SHP77 (cell line): Measurements from ENCODE around the gene CALM3.
"Not testable (repeated sequence)": the region's sequence is repeated elsewhere in the genome, so short reads cannot be mapped to it uniquely, and the experiment has no call there.

Experiments used
- DNase-seq, 2 experiments: peaks; one replicate each; lab custom pipeline; 2025; lab: John Stamatoyannopoulos, UW

Gene CALM3

DNA sequence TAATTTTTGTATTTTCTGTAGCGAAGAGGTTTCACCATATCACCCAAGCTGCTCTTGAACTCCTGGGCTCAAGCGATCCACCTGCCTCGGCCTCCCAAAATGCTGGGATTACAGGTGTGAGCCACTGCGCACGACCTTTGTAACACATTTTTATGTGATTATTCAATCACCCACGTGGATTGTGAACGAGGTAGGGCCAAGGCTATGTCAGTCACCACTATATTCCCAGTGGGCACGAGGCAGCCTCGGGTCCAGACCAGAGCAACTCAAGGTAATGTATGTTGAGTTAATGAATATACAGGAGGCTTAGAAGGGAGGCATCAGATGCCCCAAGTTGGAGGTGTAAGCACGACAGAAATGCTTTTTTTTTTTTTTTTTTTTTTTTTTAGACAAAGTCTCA is 14.8 kb downstream of the CALM3 start:
- no peak for DNase-seq

DNA sequence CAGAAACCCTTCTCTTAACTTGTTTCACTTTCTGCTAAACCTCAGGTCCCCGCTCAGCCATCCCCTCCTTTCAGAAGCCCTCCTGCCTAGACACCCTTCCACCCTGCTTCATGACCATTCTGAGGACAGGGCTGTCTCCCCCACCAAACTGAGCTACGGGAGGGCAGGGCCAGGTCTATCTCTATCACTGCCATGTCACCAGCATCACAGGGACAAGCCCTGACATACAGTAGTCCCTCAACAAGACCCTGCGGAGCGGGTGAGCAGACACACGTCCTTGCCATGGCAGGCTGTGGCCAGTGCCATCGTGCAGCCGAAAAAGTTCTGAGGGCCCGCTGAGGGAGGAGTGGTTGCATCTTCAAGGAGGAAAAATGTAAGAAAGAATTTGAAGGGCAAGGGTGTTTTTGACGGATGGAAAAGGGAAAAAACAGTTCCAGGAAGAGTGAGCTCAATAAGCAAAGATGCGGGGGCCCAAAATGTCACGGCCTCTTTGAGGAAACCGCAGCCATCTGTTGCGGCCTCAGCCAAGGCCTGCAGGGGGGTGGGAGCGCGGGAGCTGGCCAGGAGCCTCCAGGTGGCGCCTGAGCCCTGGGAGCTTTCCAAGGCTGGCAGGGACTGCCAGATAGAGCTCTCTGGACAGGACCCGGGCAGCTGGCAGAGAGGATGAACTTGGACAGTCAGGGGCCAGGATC is 15.6 kb downstream of the CALM3 start:
- DNase-seq, result peak; percentile 61 to 85

DNA sequence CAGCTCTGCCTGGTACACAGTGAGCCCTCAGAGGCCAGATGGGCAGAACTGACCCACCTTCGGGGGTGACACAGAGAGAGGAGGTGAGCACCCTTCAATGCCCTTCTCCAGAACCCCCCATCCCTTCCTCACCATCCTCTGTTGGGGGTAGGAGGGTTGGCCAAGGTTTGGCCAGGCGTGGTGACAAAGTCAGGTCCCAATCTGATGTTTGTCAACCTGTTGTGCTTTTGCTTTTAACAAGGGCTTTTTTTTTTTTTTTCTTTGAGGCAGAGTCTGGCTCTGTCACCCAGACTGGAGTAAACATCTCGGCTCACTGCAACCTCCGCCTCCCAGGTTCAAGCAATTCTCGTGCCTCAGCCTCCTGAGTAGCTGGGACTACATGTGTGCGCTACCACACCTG is 16.5 kb downstream of the CALM3 start:
- DNase-seq, result no peak

DNA sequence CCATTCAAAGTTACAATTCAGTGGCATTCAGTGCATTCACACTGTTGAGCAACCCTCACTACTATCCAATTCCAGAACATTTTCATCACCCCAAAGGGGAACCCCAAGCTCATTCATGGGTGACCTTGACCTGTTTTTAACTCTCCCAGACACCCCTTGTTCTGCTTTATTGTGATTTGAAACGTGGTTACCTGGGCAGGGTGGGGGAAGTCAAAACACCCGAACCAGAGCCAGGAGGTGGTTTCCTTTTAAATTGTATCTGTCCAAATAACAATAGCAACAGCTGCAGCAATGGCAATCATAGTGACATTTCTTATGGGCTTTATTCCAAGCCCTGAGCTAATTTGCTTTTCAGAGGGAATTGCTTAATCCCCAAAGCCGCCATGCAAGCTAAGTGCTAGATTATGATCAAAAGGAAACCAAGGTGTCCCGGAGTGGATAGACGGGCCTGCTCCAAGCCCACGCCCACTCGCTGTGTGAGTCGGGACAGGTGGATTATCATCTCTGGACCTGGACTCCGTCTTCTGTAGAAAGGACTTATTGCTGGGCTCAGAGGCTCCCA is 17.6 kb downstream of the CALM3 start:
- DNase-seq, result no peak

DNA sequence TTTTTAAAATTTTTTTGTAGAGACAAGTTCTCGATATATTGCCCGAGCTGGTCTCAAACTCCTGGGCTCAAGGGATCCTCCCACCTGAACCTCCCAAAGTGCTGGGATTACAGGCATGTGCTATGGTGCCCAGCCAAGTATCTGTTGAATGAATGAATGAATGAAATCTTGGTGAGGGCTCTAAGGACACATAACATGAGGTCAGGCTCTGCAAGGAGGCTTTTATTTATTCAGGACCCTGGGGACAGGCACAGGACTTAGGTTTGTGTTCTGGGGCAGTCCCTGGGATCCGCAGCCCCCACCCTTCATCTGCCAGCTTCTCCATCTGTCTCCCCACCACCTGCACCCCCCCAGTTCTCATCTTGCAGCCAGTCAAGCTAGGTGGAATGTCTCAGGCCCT is 19.1 kb downstream of the CALM3 start:
- DNase-seq, result no peak

DNA sequence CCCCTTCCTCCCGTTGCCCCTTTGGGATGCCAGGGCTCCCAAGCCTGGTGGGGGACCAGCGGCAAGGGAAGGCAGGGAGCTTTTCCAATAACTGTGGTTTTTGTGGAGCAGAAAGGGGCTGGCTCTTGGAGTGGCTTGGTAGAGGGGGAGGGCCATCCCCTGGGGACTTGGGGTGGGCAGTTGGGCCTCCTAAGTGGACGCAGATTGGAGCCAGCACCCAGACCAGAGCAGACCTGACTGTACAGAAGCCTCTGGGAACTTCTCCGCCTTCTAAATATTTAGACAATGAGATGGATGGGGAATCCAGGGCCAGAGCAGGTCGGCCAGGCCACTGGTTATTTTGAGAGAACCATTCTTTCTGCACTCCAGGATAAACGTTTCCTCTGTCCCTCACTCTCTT is 19.6 kb downstream of the CALM3 start:
- DNase-seq, result no peak

DNA sequence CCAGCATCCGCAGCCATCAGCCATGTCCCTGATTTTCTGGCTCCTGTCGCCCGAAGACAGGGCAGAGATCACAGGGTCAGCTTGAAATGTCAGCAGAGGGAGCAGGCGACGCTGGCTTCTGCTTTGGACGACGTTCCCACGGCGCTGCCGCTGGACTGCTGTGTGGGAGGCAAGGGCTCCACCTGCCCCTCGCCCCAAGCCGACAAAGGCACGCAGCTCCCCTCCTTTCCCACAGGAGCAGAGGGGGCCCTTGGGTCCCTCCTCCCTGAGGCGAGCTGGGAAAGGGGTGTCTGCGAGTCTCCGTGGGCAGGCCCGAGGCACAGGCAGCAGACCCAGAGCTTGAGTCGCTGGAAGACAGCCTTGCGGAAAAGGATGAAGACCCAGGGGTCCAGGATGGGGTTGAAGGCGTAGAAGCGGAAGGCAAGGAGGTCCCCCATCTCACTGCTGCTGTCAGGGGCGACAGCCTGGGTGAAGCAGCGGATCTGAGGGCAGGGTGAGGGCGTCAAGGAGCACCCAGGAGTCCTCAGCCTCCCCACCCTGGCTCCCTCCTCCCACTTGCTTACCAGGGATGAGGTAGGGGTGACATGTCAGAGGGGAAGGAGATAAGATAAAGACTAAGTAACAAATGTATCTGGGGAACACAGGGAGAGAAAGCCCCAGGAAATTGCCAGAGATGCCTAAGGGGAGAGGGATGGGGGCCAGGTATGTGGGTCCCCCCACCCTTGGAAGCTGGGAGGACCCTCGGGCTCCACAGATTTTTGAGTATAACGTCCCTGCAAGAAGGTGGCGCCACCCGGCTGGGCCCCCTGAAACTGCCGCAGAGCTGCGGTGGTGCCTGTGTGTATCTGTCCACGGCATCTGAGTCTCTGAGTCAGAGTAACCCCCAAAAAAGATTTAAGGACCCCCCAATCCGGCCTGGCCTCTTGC is 20.3 kb downstream of the CALM3 start:
- no peak for DNase-seq

DNA sequence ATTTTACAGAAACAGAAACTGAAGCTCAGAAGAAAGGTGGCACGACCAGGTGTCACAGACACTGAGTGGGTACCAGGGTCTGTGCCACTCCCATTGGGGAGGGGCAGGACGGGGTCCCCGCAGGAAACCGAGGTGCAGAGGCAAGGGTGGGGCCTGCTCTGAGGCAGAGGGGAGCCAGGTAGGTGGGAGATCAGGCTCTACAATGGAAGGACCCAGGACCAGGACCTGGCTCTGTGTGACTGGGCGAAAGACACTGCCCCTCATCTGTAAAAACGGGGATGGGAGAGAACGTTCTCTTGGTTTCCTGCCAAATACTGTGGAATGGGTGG is 21.0 kb downstream of the CALM3 start:
- no peak for DNase-seq

DNA sequence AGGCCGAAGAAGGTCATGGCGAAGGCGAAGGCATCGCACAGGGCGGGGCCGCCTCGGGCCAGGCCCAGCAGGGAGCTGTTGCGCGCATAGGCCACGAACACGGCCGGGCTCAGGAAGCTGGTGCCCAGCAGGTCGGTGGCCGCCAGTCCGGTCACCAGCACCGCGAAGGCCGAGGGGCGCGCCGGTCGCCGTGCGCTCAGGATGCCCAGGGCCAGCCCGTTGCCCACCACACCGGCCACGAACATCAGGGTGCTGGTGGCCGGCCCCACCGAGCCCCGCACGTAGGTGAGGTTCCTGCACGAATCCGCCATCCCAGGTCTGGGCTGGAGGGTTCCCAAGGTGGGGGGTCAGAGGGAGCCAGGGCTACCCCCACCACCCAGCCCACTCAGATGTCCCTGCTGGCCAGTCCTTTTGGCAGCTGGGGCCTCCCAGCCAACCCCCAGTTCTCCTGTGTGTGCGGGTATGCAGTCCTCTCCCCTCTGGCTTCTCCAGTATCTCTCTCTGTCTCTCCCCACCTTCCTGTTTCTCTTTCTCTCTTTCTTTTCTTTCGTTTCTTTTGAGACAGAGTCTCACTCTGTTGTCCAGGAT is 22.9 kb downstream of the CALM3 start:
- DNase-seq, result no peak

DNA sequence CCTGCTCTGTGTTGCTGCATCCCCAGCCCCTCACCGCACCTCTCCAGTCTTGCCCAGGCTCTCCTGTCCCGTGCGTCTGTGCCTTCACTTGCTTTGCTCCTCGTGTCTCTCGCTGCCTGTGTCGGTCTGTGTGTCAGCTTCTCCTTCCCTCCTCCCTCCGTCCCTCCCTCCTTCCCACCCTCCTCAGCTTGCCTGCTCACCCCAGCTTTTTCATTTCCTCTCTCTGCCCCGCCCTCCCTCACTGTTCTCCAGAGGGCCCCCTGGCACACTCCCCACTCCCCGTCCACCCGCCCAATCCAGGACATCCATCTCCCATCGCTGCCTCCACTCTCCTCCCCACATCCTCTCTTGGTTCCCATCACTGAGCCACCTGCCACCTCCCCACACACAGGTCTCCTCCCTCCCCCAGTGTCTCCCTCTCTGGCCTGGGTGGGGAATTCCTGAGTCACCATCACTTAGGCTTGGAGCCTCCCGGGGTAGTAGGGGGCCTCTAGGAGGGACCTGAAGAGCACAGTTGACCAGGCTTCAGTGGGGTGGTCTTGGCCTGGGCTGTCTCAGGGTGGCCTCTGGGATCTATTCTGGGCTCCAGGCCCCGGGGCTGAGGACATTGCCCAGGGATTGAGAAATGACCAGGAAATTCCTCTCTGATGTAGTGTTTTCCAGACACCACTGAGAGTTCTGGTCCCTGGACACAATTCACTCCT is 24.0 kb downstream of the CALM3 start, which contains the start of gene PTGIR:
Gene PTGIR, minus strand, starts transcription at position 132 of the 704 bp plus-strand sequence. CDS start 864 bp downstream, outside the sequence.
- peak in 1 of 2 experiments; percentile 19 for DNase-seq

DNA sequence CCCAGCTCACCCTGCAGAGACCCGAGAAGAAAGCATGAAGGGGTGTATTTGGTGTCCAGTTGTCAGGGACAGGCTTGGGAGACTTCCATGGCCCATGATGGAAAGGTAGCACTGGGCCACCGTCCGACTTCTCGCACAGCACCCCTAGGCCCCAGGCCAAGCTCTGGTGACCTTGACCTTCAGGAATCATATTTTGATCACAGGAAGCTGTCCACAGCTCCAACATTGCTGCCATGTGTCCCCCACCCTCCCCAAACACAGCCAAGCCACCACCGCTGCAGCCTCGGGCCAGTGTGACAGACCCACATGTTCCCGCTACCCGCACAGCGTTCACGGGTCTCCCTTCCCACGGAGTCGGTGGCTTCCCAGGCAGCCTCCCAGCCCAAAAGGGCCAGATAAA is 24.6 kb downstream of the CALM3 start:
- no peak for DNase-seq

DNA sequence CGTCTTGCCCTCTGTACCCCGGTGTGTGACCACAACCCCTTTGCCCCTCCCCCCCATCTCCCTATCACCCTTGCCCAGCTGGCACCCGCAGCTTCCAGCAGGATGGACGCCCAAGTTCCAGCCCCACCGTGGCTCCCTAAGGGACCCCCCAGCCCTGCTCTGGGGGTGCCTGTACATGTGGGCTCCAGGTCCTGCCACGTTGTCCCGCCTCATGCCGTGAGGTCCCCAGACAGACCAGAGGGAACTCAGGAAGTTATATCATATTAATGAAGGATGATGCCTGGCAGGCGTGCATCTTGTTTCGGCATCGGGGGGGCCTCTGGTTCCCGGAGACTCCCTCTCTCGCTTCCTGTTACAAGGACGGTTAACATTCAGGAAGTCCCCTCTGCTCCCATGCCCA is 25.3 kb downstream of the CALM3 start:
- DNase-seq, result no peak

DNA sequence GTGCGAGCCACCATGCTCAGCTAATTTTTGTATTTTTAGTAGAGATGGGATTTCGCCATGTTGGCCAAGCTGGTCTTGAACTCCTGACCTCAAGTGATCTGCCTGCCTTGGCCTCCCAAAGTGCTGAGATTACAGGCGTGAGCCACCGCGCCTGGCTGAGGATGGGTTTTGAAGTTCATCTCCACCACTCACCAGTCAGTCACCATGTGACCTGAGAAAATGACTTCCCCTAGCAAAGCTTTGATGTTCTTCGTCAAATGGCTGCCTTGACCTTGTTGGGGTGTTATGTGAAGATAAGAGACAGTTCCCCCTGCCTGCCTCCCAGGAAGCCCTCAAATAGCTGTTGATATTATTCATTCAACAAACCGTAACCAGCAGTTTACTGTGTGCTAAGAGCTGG is 27.8 kb downstream of the CALM3 start:
- not testable (repeated sequence) for DNase-seq

DNA sequence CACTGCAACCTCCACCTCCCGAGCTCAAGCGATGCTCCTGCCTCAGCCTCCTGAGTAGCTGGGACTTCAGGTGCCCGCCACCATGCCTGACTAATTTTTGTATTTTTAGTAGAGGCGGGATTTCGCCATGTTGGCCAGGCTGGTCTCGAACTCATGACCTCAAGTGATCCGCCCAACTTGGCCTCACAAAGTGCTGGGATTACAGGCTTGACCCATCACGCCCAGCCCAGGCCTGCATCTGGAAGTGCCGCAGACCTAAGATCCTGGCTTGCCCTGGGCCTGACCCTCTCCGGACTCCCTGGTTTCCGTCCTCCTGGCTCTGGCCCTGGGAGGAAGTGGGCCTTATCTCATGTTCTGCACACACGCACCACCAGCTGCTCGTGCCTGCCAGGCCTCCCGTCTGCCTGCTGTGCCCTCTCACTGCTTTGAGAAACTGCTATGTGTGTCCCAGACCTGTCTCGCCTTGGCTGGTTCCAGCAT is 28.5 kb downstream of the CALM3 start:
- no peak for DNase-seq

DNA sequence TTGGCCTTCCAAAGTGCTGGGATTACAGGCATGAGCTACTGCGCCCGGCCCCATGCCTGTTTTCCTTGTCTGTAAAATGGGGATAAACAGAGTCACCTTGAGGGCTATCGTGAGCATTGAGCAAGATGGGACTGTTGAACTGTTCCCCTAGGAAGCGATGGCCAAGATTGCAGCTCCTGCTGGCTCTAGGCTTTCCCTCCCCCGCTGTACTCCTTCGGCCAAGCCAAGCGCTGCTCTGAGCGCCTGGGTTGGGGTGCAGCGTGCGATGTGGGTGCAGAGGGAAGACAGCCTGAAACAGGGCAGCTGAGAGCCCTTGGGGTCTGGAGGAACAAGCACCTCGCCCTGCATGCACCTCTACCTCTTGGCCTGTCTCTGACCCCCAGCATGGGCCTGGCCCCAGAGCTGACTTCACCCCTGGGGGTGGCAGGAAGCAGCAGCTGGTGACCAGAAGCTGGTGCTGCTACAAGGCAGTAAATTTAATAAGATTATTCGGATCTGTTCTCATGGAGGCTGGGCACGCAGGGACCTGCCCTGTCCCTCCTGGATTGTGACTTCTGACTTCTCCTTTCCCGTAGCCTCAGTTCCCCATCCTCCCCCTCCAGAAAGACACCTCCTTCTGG is 29.6 kb downstream of the CALM3 start:
- DNase-seq, result no peak

DNA sequence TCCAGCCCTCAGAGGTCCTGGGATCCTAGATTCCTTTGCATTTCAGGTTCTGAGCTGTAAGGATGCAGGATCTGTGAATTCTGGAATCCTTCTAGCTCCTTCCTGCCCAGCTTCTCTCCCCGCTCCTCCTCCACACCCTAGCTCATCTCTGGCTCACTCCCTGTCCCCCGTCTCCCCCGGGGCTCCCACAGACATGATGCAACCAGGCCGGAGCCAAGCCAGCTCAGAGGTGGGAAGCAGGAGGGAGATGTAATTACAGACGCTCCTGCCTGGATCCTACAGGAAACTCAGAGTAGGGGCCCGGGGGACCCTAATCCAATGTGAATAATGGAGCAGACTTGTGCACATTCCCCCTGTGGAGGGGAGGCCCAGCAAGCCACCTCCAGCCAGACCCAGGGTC is 30.4 kb downstream of the CALM3 start:
- no peak for DNase-seq

DNA sequence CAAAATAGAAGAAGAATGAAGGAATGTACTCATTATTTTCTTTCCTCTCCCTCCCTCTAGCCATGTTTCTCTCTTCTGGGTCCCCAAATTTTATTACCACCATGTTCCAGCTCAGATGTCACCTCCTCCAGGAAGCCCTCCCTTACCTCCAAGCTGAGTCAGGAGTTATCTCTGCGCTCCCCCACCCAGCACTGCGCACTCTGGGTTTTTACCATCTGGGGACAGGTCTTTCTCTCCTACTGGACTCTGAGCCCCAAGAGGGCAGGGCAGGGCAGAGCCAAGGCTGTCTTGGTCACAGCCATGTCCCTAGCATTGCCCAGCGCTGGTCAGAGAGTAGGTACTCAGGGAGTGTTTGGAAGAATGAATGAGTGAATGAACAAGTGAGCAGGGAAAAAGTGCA is 32.0 kb downstream of the CALM3 start:
- no peak for DNase-seq

DNA sequence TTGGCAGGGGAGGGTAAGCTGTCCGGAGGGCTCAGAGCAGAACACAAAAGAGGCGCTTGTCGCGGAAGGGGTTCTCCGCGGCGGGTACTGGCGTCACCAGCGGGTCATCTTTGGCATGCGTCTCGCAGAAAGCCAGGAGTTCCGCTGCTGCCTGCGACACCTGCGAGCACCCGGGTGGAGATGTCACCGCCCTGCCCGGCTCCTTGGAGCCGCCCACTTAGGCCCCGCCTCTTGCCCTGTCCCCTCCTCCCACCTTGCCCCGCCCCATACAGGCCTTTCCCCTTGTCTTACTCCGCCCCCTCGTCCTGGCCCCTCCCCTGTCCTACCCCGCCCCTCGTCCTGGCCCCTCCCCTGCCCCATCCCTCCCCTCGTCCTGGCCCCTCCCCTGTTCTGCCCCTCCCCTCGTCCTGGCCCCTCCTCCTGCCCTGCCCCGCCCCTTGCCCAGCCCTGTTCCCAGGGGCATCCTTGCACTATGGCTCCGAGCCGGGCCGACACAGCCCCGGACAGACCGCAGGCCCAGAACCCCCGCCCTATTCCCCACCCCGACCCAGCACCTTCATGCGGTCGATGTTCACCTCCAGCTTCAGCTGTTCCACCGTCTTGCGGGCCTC is 33.0 kb downstream of the CALM3 start:
- DNase-seq, result no peak

DNA sequence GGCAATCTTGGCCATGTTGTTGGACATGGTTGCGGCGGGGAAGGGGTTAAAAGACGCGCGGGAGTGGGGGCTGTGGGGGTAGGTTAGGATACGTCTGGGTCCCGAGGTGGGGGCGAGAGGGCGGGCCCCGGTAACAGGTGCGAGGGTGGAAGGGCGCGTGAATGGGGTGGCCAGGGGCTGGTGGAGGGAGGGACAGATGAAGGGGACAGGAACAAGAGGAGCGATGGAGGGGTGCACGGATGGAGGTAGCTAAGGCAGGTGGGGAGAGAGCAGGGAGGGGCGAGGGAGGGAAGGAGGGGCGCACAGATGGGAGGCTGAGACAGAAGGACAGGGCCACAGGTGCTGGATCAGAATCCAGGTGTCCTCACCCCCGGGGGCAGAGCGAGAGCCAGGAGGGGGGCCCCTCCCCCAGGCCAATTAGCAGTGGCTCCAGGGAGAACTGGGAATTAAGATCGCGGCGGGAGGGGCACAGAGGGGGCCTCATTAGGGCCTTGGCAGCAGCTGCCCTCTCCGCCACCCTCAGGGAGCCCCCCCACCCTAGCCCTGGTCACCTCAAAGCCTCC is 33.6 kb downstream of the CALM3 start:
- no peak for DNase-seq

DNA sequence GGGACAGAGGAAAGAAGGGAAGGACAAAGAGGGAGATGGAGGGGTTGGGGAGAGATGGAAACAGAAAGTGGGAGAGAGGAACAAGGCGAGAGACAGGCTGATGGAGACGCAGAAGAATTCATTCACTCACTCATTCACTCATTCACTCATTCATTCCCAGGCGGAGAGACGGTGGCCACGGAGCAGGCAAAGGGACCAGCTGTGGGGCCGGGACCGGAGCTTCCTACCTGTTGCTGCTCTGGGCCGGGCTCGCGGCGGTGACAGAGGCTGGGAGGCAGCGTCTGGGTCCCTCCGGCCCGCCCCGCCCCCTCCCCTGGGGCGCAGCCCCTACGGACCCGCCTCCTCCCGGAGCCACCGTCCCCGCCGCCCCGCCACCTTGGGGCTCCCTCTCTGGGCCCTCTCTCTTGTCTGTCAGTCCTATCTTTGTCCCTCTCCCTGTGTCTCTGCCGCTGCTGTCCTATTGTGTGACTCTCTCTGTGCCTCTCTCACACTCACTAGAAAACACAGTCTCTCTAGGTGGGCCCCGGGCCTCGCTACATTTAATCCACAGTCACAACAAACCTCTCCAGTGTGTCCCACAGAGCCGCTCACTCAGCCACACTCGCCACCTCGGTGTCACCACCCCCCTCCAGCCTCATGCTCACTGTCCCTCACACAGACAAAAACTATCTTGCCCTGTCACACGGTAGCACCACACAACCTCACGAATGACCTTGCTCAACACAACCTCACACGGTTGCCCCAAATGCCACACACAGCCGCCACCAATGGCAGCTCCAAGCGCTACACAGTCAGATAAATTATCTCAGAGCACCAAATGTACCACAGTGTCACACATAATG is 35.0 kb downstream of the CALM3 start, which contains the start of gene GNG8:
Gene GNG8, minus strand, starts transcription at position 283 of the 842 bp plus-strand sequence. CDS start 1,520 bp downstream, outside the sequence.
- no peak for DNase-seq
